PC-9 (cell line): ENCODE measurements around the gene CAPN9. TPM values are rescaled to one million over a fixed set of nuclear protein-coding genes. Genes with fewer than 3 reads are reported as not detected.

Experiments
- BruUV-seq: library from RNA; stranded (reverse); fragments of 400-500 nt; replicated peaks from 2 replicates; lab custom pipeline; 2021; lab: Mats Ljungman, UMichigan
- CTCF ChIA-PET: fragments of 300-600 bp; sonication (Branson Sonifier 250); formaldehyde crosslinking; loops from one replicate; lab custom pipeline; 2022; ENCODE audit warnings: antibody characterized with exemption; lab: Charles Lee
- POLR2A ChIA-PET: fragments of 300-600 bp; sonication (Branson Sonifier 250); formaldehyde crosslinking; loops from one replicate; lab custom pipeline; 2022; ENCODE audit warnings: antibody characterized with exemption; ENCODE audit not compliant: unreplicated experiment; lab: Charles Lee
- DNase-seq, 2 experiments: peaks; one replicate each; pipeline versions ENCODE4 v3.0.0 to v3.0.0-alpha.2; 2015 to 2022; ENCODE audit warnings: mixed read lengths in 1 of 2
- H2AFZ ChIP-seq: fragments of 200-600 bp; sonication (generic); 2 replicates; pipeline ENCODE4 v1.8.1; 2017; ENCODE audit warnings: antibody characterized with exemption
- H3F3A ChIP-seq: fragments of 200-600 bp; sonication (generic); 2 replicates; pipeline ENCODE4 v1.8.1; 2017; ENCODE audit warnings: antibody characterized with exemption, mild to moderate bottlenecking, low read depth; ENCODE audit not compliant: insufficient read depth
- H3K27ac ChIP-seq: fragments of 200-600 bp; sonication (generic); 2 replicates; pipeline ENCODE4 v1.6.1; 2016; ENCODE audit warnings: mixed run types
- H3K27me3 ChIP-seq: fragments of 200-600 bp; sonication (generic); 2 replicates; pipeline ENCODE4 v1.6.1; 2016; ENCODE audit warnings: low read depth, mixed run types; ENCODE audit not compliant: insufficient read depth
- H3K36me3 ChIP-seq: fragments of 200-600 bp; sonication (generic); 2 replicates; pipeline ENCODE4 v1.6.1; 2016; ENCODE audit warnings: low read depth, mixed run types
- H3K4me1 ChIP-seq: fragments of 200-600 bp; sonication (generic); replicated peaks from 2 replicates; pipeline ENCODE4 v1.6.1; 2016; ENCODE audit warnings: mixed run types; ENCODE audit not compliant: insufficient read depth
- H3K4me2 ChIP-seq: fragments of 200-600 bp; sonication (generic); 2 replicates; pipeline ENCODE4 v1.6.1; 2017; ENCODE audit warnings: mixed run types
- H3K4me3 ChIP-seq: fragments of 200-600 bp; sonication (generic); 2 replicates; pipeline ENCODE4 v1.6.1; 2016; ENCODE audit warnings: mixed run types
- H3K79me2 ChIP-seq: fragments of 200-600 bp; sonication (generic); 2 replicates; pipeline ENCODE4 v1.6.1; 2017; ENCODE audit warnings: low read depth, mixed run types
- H3K9me2 ChIP-seq: fragments of 200-600 bp; sonication (generic); 2 replicates; pipeline ENCODE4 v1.8.1; 2017; ENCODE audit warnings: mild to moderate bottlenecking; ENCODE audit not compliant: insufficient read depth
- H3K9me3 ChIP-seq: fragments of 200-600 bp; sonication (generic); 2 replicates; pipeline ENCODE4 v1.8.1; 2016; ENCODE audit warnings: low read depth; ENCODE audit not compliant: insufficient read depth
- H4K20me1 ChIP-seq: fragments of 200-600 bp; sonication (generic); 2 replicates; pipeline ENCODE4 v1.8.1; 2017; ENCODE audit not compliant: insufficient read depth
- EZH2 ChIP-seq: fragments of 200-600 bp; sonication (generic); IDR thresholded peaks from 2 replicates; pipeline ENCODE4 v1.8.0; 2017; ENCODE audit warnings: antibody characterized with exemption, low read depth
- intact Hi-C: fragments of 100-400 bp; cut with micrococcal nuclease; formaldehyde crosslinking; loops from one replicate; pipeline ENCODE4 v1.10.0; 2022; ENCODE audit not compliant: unreplicated experiment
- total RNA-seq: library from RNA; stranded (reverse); gene quantifications from 2 replicates; pipeline ENCODE4 v1.2.3, GENCODE V29; 2021
- TF ChIP-seq, protein P1 (sequence below): fragments of 200-600 bp; sonication (generic); conservative IDR thresholded peaks from 2 replicates; pipeline ENCODE4 v1.6.1; 2017; ENCODE audit warnings: mixed run types, antibody characterized with exemption, mild to moderate bottlenecking, moderate library complexity

The CAPN9 gene
- total RNA-seq, 1 experiment from 2014 or later: not detected

- Histone ChIP-seq H2AFZ (no peak overlapping the region), H4K20me1 (no peaks in the 10 kb centered on the region), H3F3A (no peaks in the 10 kb centered on the region), H3K4me3 (no peak overlapping the region), H3K79me2 (no peaks in the 10 kb centered on the region), H3K36me3 (no peaks in the 10 kb centered on the region), H3K4me2 (no peak overlapping the region), H3K27me3 (peaks cover 8% of the 10 kb centered on the region), H3K9me2 (no peaks in the 10 kb centered on the region), H3K9me3 (no peaks in the 10 kb centered on the region), H3K27ac (no peak overlapping the region), H3K4me1 (no peaks in the 10 kb centered on the region)
- BruUV-seq: no TSS peak
- TF ChIP-seq, protein P1, sequence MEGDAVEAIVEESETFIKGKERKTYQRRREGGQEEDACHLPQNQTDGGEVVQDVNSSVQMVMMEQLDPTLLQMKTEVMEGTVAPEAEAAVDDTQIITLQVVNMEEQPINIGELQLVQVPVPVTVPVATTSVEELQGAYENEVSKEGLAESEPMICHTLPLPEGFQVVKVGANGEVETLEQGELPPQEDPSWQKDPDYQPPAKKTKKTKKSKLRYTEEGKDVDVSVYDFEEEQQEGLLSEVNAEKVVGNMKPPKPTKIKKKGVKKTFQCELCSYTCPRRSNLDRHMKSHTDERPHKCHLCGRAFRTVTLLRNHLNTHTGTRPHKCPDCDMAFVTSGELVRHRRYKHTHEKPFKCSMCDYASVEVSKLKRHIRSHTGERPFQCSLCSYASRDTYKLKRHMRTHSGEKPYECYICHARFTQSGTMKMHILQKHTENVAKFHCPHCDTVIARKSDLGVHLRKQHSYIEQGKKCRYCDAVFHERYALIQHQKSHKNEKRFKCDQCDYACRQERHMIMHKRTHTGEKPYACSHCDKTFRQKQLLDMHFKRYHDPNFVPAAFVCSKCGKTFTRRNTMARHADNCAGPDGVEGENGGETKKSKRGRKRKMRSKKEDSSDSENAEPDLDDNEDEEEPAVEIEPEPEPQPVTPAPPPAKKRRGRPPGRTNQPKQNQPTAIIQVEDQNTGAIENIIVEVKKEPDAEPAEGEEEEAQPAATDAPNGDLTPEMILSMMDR: peak; percentile 46
- no peak for TF ChIP-seq EZH2
- ChIA-PET CTCF (no interaction called here), POLR2A (no interaction called here)
- intact Hi-C loops: loop anchor here (1.0 kb wide), 1 partner anchor 161 kb away; no protein-coding TSS in a partner anchor
- DNase-seq: peak in 1 of 2 experiments; percentile 12
These were observed 45.7 kb downstream of the CAPN9 start for GRCh38 chr1:230792691-230793462.

DNA sequence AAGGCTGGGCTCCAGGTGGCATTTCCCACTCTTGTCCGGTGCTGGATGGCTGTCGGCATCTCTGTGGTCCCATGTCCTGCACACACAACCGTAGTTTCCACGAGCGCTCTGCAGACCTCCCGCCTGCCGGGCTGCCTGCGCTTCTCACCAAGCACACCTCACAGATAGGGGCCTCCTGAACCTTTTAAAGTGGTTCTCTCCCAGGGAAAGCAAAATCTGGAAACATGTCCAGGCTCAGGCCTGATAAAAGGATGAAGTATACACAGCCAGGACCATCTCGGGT is 46.2 kb downstream of the CAPN9 start:
- Histone ChIP-seq H3K4me3 (no peak overlapping the region), H3K79me2 (no peaks in the 10 kb centered on the region), H3K4me1 (no peaks in the 10 kb centered on the region), H4K20me1 (no peaks in the 10 kb centered on the region), H3K4me2 (no peak overlapping the region), H3F3A (no peaks in the 10 kb centered on the region), H3K36me3 (no peaks in the 10 kb centered on the region), H3K9me2 (no peaks in the 10 kb centered on the region), H2AFZ (no peak overlapping the region), H3K9me3 (no peaks in the 10 kb centered on the region), H3K27me3 (peaks cover 8% of the 10 kb centered on the region), H3K27ac (no peak overlapping the region)
- DNase-seq: no peak
- intact Hi-C loops: loop anchor here (1.0 kb wide), 1 partner anchor 161 kb away; no protein-coding TSS in a partner anchor
- ChIA-PET CTCF (no interaction called here), POLR2A (no interaction called here)
- TF ChIP-seq EZH2: no peak
- TF ChIP-seq, protein P1: no peak
- no TSS peak for BruUV-seq

GRCh38 chr1:230794431-230794830 is 47.2 kb downstream of the CAPN9 start:
- H3K4me2 ChIP-seq: no peak overlapping the region
- CTCF ChIA-PET: no interaction called here
- POLR2A ChIA-PET: no interaction called here

More at GRCh38 chr1:230794431-230794830, 47.2 kb downstream of the CAPN9 start:
- TF ChIP-seq EZH2: no peak
- TF ChIP-seq, protein P1: no peak
- BruUV-seq: no TSS peak
- Histone ChIP-seq H3K9me3 (no peaks in the 10 kb centered on the region), H3F3A (no peaks in the 10 kb centered on the region), H3K9me2 (no peaks in the 10 kb centered on the region), H3K36me3 (no peaks in the 10 kb centered on the region), H2AFZ (no peak overlapping the region), H3K4me1 (no peaks in the 10 kb centered on the region), H3K79me2 (no peaks in the 10 kb centered on the region), H3K27me3 (peaks cover 6% of the 10 kb centered on the region), H3K27ac (no peak overlapping the region), H3K4me3 (no peak overlapping the region), H4K20me1 (no peaks in the 10 kb centered on the region)
- no peak for DNase-seq
- intact Hi-C loops: no loop called here
